HepG2 (cell line): Measurements from ENCODE around the gene TRPC1. TPM values are rescaled to one million over a fixed set of nuclear protein-coding genes. Genes with fewer than 3 reads are reported as not detected.

Experiments used
- KAT8 ChIP-seq: IDR thresholded peaks from 2 replicates; pipeline ENCODE4 v1.6.1; 2016; ENCODE audit warnings: missing genetic modification reagents, missing compliant biosample characterization
- LBX2 ChIP-seq: sonication (generic); formaldehyde crosslinking; IDR thresholded peaks from 2 replicates; pipeline ENCODE4 v1.5.0; 2020; ENCODE audit warnings: missing genetic modification reagents, mild to moderate bottlenecking, borderline replicate concordance
- MED1 ChIP-seq: sonication (generic); formaldehyde crosslinking; IDR thresholded peaks from 2 replicates; pipeline ENCODE4 v1.4.0; 2020; ENCODE audit warnings: missing genetic modification reagents
- NBN ChIP-seq: fragments of 450-650 bp; conservative IDR thresholded peaks from 2 replicates; pipeline ENCODE4 v1.6.1; 2017
- PAF1 ChIP-seq: IDR thresholded peaks from 2 replicates; pipeline ENCODE4 v1.6.1; 2016; ENCODE audit warnings: missing genetic modification reagents, missing compliant biosample characterization
- SMARCE1 ChIP-seq: fragments of 450-650 bp; IDR thresholded peaks from 2 replicates; pipeline ENCODE4 v1.6.1; 2017; ENCODE audit warnings: borderline replicate concordance
- SNRNP70 ChIP-seq: fragments of 200-400 bp; formaldehyde crosslinking; IDR thresholded peaks from 2 replicates; pipeline ENCODE4 v1.6.1; 2017; ENCODE audit warnings: mild to moderate bottlenecking, low read depth, low read length, moderate library complexity
- SPEN ChIP-seq: sonication (generic); formaldehyde crosslinking; IDR thresholded peaks from 2 replicates; pipeline ENCODE4 v1.5.1; 2020; ENCODE audit warnings: low read depth, mild to moderate bottlenecking, missing genetic modification reagents
- SRY ChIP-seq: sonication (generic); formaldehyde crosslinking; IDR thresholded peaks from 2 replicates; pipeline ENCODE4 v1.8.0; 2022; ENCODE audit warnings: mild to moderate bottlenecking, missing genetic modification reagents
- TBL1XR1 ChIP-seq: fragments of 150-350 bp; IDR thresholded peaks from 2 replicates; pipeline ENCODE4 v1.6.1; 2014; ENCODE audit warnings: borderline replicate concordance, low read length; ENCODE audit not compliant: partially characterized antibody
- THAP11 ChIP-seq: IDR thresholded peaks from 2 replicates; pipeline ENCODE4 v1.6.1; 2016; ENCODE audit warnings: missing biosample characterization, missing genetic modification reagents
- THYN1 ChIP-seq: sonication (generic); formaldehyde crosslinking; IDR thresholded peaks from 2 replicates; pipeline ENCODE4 v1.8.1; 2023; ENCODE audit warnings: low read depth, mild to moderate bottlenecking, moderate library complexity, missing genetic modification reagents, borderline replicate concordance
- ZFP62 ChIP-seq: sonication (generic); formaldehyde crosslinking; IDR thresholded peaks from 2 replicates; pipeline ENCODE4 v1.4.0; 2020; ENCODE audit warnings: missing genetic modification reagents
- ZNF224 ChIP-seq: sonication (generic); formaldehyde crosslinking; IDR thresholded peaks from 2 replicates; pipeline ENCODE4 v1.5.0; 2020; ENCODE audit warnings: mild to moderate bottlenecking, missing genetic modification reagents
- ZNF501 ChIP-seq: sonication (generic); formaldehyde crosslinking; IDR thresholded peaks from 2 replicates; pipeline ENCODE4 v1.5.1; 2020; ENCODE audit warnings: mild to moderate bottlenecking, moderate library complexity, missing genetic modification reagents
- ZNF609 ChIP-seq: sonication (generic); formaldehyde crosslinking; IDR thresholded peaks from 2 replicates; pipeline ENCODE4 v1.4.0; 2020; ENCODE audit warnings: mild to moderate bottlenecking, missing genetic modification reagents, borderline replicate concordance
- ZNF746 ChIP-seq: sonication (generic); formaldehyde crosslinking; IDR thresholded peaks from 2 replicates; pipeline ENCODE4 v1.8.0; 2022; ENCODE audit warnings: mild to moderate bottlenecking, missing genetic modification reagents
- ZNF816 ChIP-seq: sonication (generic); formaldehyde crosslinking; IDR thresholded peaks from 2 replicates; pipeline ENCODE4 v1.8.0; 2022; ENCODE audit warnings: missing genetic modification reagents, mild to moderate bottlenecking, borderline replicate concordance
- ZUFSP ChIP-seq: sonication (generic); formaldehyde crosslinking; IDR thresholded peaks from 2 replicates; pipeline ENCODE4 v1.9.0; 2021; ENCODE audit warnings: missing genetic modification reagents, mild to moderate bottlenecking, borderline replicate concordance
- ZXDC ChIP-seq: sonication (generic); formaldehyde crosslinking; IDR thresholded peaks from 2 replicates; pipeline ENCODE4 v1.5.0; 2020; ENCODE audit warnings: mild to moderate bottlenecking, missing genetic modification reagents
- polyA plus RNA-seq, 8 experiments: library from polyadenylated mRNA; depleted of rRNA in 3 of 8; stranded (reverse) in 7 of 8; unstranded in 1 of 8; fragments of >200 nt; fragmentation: Illumina TruSeq in 4 of 8; extraction: Trizol in 4 of 8; gene quantifications; 2 replicates each; pipeline versions ENCODE4 v1.2.1 to v1.2.3, GENCODE V29; 2011 to 2016; ENCODE audit warnings: low read depth in 4 of 8, missing spikeins in 1 of 8, mixed read lengths in 1 of 8; ENCODE audit not compliant: insufficient read depth in 1 of 8
- total RNA-seq, 5 experiments: library from RNA; depleted of rRNA; stranded (reverse); fragments of >200 nt; fragmentation: Illumina TruSeq; extraction: Trizol; gene quantifications; 2 replicates each; pipeline ENCODE4 v1.2.3, GENCODE V29; 2016; ENCODE audit warnings: low read depth in 1 of 5

The TRPC1 gene
- total and polyA plus RNA-seq, 2 of the 13 experiments (the other 11 are each of a cell fraction or from before 2014, with no cell fraction given) = 10.8 to 13.1 TPM

- TF ChIP-seq MED1 (CRISPR knock-in tag) = peak; percentile 48; the same call in 1 of the 2 replicates
- no peak for TF ChIP-seq SRY (CRISPR knock-in tag)
- no peak for TF ChIP-seq ZNF746
- TF ChIP-seq ZNF224 (CRISPR knock-in tag) = no peak
- no peak for TF ChIP-seq NBN
- TF ChIP-seq KAT8 = 0 out of 2 replicates have a peak, but pooled peaks have one; percentile 0
- no peak for TF ChIP-seq ZFP62 (CRISPR knock-in tag)
- no peak for TF ChIP-seq ZNF501 (CRISPR knock-in tag)
- TF ChIP-seq PAF1 = no peak
- no peak for TF ChIP-seq ZUFSP (CRISPR knock-in tag)
- no peak for TF ChIP-seq ZXDC (CRISPR knock-in tag)
- TF ChIP-seq SNRNP70 = no peak
- no peak for TF ChIP-seq ZNF816
- TF ChIP-seq THYN1 = no peak
- TF ChIP-seq SMARCE1 = no peak
- TF ChIP-seq SPEN (CRISPR knock-in tag) = no peak
- TF ChIP-seq ZNF609 (CRISPR knock-in tag) = no peak
- TF ChIP-seq LBX2 (CRISPR knock-in tag) = 0 out of 2 replicates have a peak, but pooled peaks have one; percentile 39
- TF ChIP-seq TBL1XR1 = no peak
- TF ChIP-seq THAP11 = no peak; the same call in 1 of the 2 replicates
These were observed at the start of gene TRPC1 (continued) for GRCh38 chr3:142723968-142724681.
